HG02759 (cell line): ENCODE results near the gene G6PD.
"Not testable (repeated sequence)": the region's sequence is repeated elsewhere in the genome, so short reads cannot be mapped to it uniquely, and the experiment has no call there.

ENCODE experiments used
- ATAC-seq: cut with Tn5 transposase; IDR thresholded peaks from one replicate; pipeline ENCODE4 v1.9.1; 2021; ENCODE audit warnings: mild to moderate bottlenecking, moderate library complexity; ENCODE audit not compliant: unreplicated experiment

Gene G6PD

GRCh38 chrX:154545673-154546274 lies 872 bp downstream of the G6PD start:
- ATAC-seq, result no peak

- ATAC-seq, result no peak
Measured at GRCh38 chrX:154542723-154543424, 3.8 kb downstream of the G6PD start.

DNA sequence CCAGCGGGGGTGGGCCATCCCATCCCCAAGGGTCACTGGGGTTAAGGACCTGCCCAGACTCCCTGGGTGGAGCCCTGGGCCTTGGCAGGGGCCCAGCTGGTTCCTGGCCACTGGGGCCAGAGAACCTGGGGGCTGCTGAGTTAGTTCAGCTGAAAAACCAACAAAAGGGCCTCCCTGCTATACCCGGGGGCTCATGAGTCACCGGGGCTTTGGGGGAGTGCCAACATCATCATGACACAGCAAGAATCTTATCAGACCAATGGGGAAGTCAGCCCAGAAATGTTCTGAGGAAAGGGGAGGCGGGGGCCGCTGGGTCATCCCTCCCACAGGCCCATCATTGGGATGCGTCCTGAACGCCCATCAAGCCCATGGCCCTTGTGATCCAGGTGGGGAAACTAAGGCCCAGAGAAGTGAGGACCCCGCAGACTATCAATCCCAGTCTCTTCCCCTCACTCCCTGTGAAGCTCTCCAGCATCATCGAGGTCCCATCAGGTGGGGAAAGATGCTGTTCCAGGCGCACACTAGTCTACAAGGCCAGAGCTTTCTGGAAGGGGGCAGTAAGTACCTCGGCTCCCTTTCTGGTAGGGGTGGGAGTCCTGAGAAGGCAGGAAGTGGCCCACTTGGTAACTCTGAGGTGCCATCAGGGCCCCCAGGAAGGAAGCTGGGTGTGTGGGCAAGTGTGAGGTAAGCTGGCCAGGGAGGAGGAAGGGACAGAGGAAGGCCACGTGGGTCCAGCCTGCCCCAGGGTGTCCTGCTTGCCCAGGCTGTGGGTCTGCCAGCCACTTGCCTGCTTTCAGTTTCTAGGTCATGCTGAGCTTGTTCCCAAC lies 4.5 kb downstream of the G6PD start:
- no peak for ATAC-seq

DNA sequence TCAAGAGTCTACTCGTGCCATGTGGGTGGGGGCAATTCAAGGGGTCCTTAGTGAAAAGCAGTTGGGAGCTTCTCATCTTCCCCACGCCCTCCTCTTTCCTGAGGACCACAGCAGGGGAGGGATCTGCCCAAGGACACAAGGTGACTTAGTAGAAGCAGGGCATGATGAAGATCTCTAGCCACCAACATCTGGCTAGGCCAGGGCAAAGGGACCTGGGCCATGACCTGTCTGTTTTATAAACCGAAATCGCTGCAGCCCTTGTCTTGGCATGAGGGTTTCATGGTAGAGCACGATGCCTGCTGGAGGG lies 5.1 kb downstream of the G6PD start:
- ATAC-seq, result no peak

DNA sequence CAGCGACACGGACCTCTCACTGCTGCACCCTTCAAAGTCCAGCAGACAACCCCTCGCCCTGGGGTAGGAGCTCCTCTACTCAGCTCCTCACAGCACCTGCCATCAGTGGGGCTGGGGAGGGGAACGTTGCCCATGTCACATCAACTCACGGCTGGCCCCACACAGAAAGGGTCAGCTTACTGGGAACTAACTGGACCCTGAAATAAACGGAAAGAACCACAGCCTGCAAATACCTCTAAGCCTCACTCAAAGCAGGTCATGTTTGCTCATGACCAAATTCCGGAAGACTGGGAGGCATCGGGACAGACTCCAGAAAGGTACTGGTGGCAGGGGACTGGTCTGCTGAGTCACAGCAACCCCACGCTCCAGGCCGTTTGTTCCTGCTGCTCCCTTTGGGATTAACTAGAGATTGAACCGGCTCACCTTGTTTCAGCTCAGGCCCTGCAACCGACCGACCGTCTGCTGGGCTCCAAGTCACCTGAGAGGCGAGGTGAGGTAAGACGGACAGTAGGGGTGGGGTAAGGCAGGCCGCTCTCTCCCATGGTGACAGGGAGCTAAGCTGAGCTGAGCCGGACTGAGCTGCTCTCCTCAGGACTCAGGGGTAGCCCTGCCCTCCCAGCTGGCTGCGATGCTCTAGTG lies 5.6 kb downstream of the G6PD start:
- no peak for ATAC-seq

- ATAC-seq, result not testable (repeated sequence)
Measured at GRCh38 chrX:154540365-154540764, 6.3 kb downstream of the G6PD start.

GRCh38 chrX:154539077-154539476 lies 7.6 kb downstream of the G6PD start:
- no peak for ATAC-seq

DNA sequence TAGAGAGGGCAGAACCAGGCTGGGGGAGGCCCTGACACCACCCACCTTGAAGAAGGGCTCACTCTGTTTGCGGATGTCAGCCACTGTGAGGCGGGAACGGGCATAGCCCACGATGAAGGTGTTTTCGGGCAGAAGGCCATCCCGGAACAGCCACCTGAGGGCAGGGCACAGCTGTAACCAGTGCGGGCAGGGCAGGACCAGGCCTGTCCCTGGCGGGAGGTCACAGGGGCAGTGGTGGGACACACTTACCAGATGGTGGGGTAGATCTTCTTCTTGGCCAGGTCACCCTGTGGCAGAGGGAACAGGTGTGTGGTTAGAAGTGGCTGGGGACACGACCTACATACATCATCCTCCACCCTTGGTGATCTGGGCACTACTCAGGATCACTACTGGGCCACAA lies 10.8 kb downstream of the G6PD start:
- ATAC-seq, result no peak

GRCh38 chrX:154534526-154535322 lies 11.9 kb downstream of the G6PD start:
- ATAC-seq, result peak; percentile 95

GRCh38 chrX:154532690-154533089 lies 14.0 kb downstream of the G6PD start:
- ATAC-seq, result no peak

DNA sequence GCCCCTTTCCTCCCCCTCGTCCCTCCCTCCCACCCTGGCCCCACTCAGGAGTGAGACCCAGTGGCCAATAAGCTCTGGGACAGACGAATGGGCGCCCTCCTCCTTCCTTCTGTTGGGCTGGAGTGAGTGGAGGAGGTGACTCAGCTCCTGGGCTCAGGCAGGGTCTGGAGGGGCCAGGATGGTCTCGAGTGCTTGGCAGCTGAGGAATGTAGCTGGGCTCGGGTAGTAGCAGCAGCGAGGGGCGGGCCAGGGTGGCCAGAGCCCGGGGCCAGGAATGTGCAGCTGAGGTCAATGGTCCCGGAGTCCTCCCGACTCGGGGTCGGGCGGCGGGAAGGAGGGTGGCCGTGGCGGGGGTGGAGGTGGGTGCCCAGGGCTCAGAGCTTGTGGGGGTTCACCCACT lies 15.0 kb downstream of the G6PD start:
- ATAC-seq, result no peak

- no peak for ATAC-seq
Measured at GRCh38 chrX:154530286-154530685, 16.4 kb downstream of the G6PD start.

- ATAC-seq, result no peak
Measured at GRCh38 chrX:154529206-154529612, 17.4 kb downstream of the G6PD start.

DNA sequence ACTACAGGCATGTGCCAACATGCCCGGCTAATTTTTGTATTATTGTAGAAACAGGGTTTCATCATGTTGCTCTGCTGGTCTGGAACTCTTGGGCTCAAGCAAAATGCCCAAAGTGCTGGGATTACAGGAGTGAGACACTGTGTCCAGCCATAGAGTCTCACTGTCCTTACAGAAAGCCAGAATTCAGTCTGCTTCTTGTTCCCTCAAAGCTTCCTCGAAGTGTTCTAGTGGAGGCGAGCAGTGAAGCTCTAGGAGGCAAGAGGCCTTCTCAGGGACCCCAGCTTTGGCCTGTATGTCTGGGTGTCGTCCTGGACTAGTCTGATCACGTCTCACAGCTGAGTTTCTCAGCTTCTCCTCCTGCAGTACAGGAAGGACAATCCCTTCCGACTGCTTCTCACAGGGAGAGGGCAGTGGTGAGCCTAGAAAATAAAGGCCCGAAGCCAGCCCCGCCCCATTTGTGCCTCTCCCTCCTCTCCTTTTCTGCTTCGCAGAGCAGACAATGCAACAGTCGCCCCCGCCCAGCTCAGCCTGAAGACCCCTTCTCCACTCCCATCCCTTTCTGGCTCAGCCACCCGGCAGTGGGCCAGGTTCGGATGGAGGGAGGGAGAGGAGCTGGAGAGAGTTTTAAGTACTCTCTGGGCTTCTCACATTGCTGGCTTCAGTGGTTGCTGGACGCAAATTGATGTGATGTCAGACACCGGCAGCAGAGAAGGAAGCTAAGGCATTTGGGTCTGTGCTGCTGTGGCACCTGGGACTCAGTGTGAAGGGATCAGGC lies 19.6 kb downstream of the G6PD start:
- peak; percentile 69 for ATAC-seq

DNA sequence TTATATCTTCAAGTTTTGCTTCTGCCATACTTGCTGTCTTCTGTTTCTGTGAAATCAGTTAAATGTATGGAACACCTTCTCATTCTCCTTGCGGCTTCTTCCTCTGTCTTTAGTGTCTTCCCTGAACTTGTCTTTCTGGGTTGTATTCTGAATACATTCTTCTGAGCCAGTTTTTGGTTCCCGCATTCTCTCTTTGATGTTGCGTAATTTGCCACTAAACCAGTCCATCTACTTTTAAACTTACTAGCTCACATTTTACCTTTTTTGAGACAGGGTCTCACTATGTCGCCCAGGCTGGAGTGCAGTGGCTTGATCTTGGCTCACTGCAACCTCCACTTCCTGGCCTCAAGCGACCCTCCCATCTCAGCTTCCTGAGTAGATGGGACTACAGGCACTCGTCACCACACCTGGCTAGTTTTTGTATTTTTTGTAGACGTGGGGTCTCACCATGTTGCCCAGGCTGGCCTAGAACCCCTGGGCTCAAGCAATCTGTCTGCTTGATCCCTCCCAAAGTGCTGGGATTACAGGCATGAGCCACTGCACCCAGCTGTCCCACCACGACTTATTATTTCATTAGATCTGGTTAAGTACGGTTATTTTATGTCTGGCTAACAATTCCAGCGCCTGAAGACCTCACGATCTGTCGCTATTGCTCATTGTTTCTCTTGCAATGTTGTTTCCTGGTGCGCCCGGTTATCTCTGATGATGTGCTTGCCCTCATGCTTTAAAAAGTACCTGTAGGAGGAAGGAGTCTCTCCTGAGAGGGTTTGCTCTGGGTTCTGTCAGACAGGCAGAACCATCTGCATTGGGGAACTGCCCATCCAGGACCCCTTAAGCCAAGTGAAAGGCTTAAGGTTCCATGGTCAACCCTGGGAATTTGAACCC lies 20.8 kb downstream of the G6PD start:
- ATAC-seq, result no peak

DNA sequence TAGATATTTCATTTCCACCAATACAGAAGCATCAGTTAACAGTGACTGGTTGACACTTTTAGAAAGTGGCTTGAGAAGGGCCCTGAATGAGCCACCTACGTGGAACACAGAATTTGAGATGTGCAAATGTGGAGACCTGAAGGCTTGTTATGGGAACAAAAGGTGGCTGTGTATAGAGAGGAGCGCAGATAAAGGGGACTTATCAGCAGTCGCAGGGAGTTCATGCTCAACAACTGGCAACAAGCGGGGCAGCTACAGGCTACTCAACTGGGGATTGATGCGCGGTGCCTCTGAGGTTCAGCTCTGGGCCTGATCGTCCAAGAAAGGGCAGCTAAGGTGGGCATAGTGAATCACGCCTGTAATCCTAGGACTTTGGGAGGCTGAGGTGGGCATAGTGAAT lies 27.3 kb downstream of the G6PD start:
- no peak for ATAC-seq

- no peak for ATAC-seq
Measured at GRCh38 chrX:154517101-154517781, 29.4 kb downstream of the G6PD start.

DNA sequence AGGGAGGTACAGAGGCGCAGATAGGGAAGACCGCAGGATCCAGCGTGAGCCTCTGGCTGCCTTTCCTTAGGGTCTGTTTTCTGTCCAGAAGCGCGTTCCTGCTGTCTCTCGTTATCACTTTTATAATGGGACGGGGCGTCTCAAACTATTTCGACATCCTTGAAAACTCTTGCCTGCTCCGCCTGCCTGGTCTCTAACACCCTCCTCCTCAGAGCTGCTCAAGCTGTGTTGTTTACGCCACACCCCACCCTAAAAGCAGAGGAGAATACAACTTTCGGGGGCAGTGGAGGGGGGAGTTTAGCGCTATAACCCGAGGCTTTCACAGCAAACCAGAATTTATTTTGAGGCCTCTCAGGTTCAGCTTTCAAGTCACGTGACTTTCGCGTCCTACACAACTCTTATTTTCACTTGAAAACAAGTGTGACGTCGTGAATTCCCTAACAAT lies 30.0 kb downstream of the G6PD start:
- ATAC-seq, result no peak
